GM19395 (cell line): ENCODE measurements around the gene IRAK4.
"Not testable (repeated sequence)": the region's sequence is repeated elsewhere in the genome, so short reads cannot be mapped to it uniquely, and the experiment has no call there.

Source experiments
- ATAC-seq: cut with Tn5 transposase; IDR thresholded peaks from one replicate; pipeline ENCODE4 v1.9.1; 2021; ENCODE audit warnings: mild to moderate bottlenecking, moderate library complexity; ENCODE audit not compliant: unreplicated experiment

The IRAK4 gene

GRCh38 chr12:43758728-43759563, at the start of gene IRAK4, which contains the start of gene PUS7L:
Gene IRAK4 (plus strand): TSS chr12:43758951. CDS start chr12:43768112, 9,161 bp downstream.
Gene PUS7L (minus strand): TSS chr12:43758790. CDS start chr12:43755245, 3,545 bp downstream.
- peak; percentile 96 for ATAC-seq

GRCh38 chr12:43711348-43711747, 47.4 kb upstream of the IRAK4 start:
- no peak for ATAC-seq

GRCh38 chr12:43722621-43723020, 36.1 kb upstream of the IRAK4 start:
- no peak for ATAC-seq

GRCh38 chr12:43723134-43723533, 35.6 kb upstream of the IRAK4 start:
- ATAC-seq = no peak

- ATAC-seq = no peak
These were observed 30.6 kb upstream of the IRAK4 start for GRCh38 chr12:43728117-43728516.

GRCh38 chr12:43728698-43729097, 30.1 kb upstream of the IRAK4 start:
- no peak for ATAC-seq

- no peak for ATAC-seq
These were observed 28.5 kb upstream of the IRAK4 start for GRCh38 chr12:43730283-43730682.

GRCh38 chr12:43733687-43734086, 25.1 kb upstream of the IRAK4 start:
- no peak for ATAC-seq

GRCh38 chr12:43736927-43737440, 21.8 kb upstream of the IRAK4 start:
- no peak for ATAC-seq

- no peak for ATAC-seq
These were observed 21.1 kb upstream of the IRAK4 start for GRCh38 chr12:43737646-43738045.

- ATAC-seq = peak; percentile 68
These were observed 18.1 kb upstream of the IRAK4 start for GRCh38 chr12:43740511-43741100.

GRCh38 chr12:43742106-43742505, 16.6 kb upstream of the IRAK4 start:
- ATAC-seq = no peak

- ATAC-seq = no peak
These were observed 13.9 kb upstream of the IRAK4 start for GRCh38 chr12:43744826-43745225.

- no peak for ATAC-seq
These were observed 9.7 kb upstream of the IRAK4 start for GRCh38 chr12:43749016-43749415.

- no peak for ATAC-seq
These were observed 7.9 kb upstream of the IRAK4 start for GRCh38 chr12:43750814-43751213.

- not testable (repeated sequence) for ATAC-seq
These were observed 7.4 kb upstream of the IRAK4 start for GRCh38 chr12:43751360-43751759.

- no peak for ATAC-seq
These were observed 4.7 kb upstream of the IRAK4 start for GRCh38 chr12:43754015-43754414.

GRCh38 chr12:43758247-43758727, 464 bp upstream of the IRAK4 start:
- peak; percentile 7 for ATAC-seq

- ATAC-seq = no peak
These were observed 1.6 kb downstream of the IRAK4 start for GRCh38 chr12:43760396-43760795.

GRCh38 chr12:43761500-43761899, 2.7 kb downstream of the IRAK4 start:
- no peak for ATAC-seq

GRCh38 chr12:43762596-43762995, 3.8 kb downstream of the IRAK4 start:
- ATAC-seq = no peak

- ATAC-seq = no peak
These were observed 5.0 kb downstream of the IRAK4 start for GRCh38 chr12:43763769-43764168.
